Cardiac fibroblast (primary cell): ENCODE measurements around the gene USP7.

Experiments used
- DNase-seq, 2 donors: peaks; one replicate each; pipeline versions ENCODE4 v3.0.0 to v3.0.0-alpha.2; 2010; ENCODE audit warnings: low read depth in 2 of 2
- H3K4me3 ChIP-seq, 2 donors: replicated peaks in 1 of 2; 1 replicate in 1 of 2; 2 replicates in 1 of 2; pipeline ENCODE4 v1.5.1; 2011; ENCODE audit warnings: low read depth in 2 of 2, low read length in 2 of 2, mild to moderate bottlenecking in 2 of 2, moderate library complexity in 1 of 2
- CTCF ChIP-seq: IDR thresholded peaks from one replicate; pipeline ENCODE4 v1.5.1; 2011; ENCODE audit warnings: low read depth, mild to moderate bottlenecking, low read length, inconsistent platforms

The USP7 gene

GRCh38 chr16:8946544-8946943, 17.2 kb downstream of the USP7 start:
- H3K4me3 ChIP-seq: no peak overlapping the region
- TF ChIP-seq CTCF: no peak
- DNase-seq: no peak

GRCh38 chr16:8945626-8946296, 17.9 kb downstream of the USP7 start:
- TF ChIP-seq CTCF: no peak
- DNase-seq: no peak
- no peak overlapping the region for H3K4me3 ChIP-seq

GRCh38 chr16:8943966-8944759, 19.5 kb downstream of the USP7 start:
- no peak for TF ChIP-seq CTCF
- no peak overlapping the region for H3K4me3 ChIP-seq
- no peak for DNase-seq

- DNase-seq: no peak
- H3K4me3 ChIP-seq: no peak overlapping the region
- no peak for TF ChIP-seq CTCF
These were observed 20.5 kb downstream of the USP7 start for GRCh38 chr16:8943001-8943763.

GRCh38 chr16:8941718-8942344, 21.9 kb downstream of the USP7 start:
- H3K4me3 ChIP-seq: no peak overlapping the region
- no peak for TF ChIP-seq CTCF
- DNase-seq: no peak

GRCh38 chr16:8937803-8938202, 25.9 kb downstream of the USP7 start:
- no peak overlapping the region for H3K4me3 ChIP-seq
- DNase-seq: no peak
- TF ChIP-seq CTCF: no peak
